HepG2 (cell line): ENCODE data around the gene ACAP3.

Source experiments
- AFF4 ChIP-seq: sonication (generic); formaldehyde crosslinking; IDR thresholded peaks from 2 replicates; pipeline ENCODE4 v1.4.0; 2020; ENCODE audit warnings: missing genetic modification reagents
- AHR ChIP-seq: IDR thresholded peaks from 2 replicates; pipeline ENCODE4 v1.6.1; 2018; ENCODE audit warnings: missing genetic modification reagents, missing compliant biosample characterization
- CEBPB ChIP-seq: IDR thresholded peaks from 2 replicates; pipeline ENCODE4 v1.6.1; 2011; ENCODE audit warnings: low read depth, low read length, improper control_type of control experiment, borderline replicate concordance
- CREM ChIP-seq, 2 experiments: sonication (generic) in 1 of 2; formaldehyde crosslinking in 1 of 2; IDR thresholded peaks; 2 replicates each; pipeline versions ENCODE4 v1.4.0 to v1.6.1; 2016 to 2020; ENCODE audit warnings: antibody characterized with exemption in 1 of 2, mild to moderate bottlenecking in 1 of 2, missing genetic modification reagents in 1 of 2
- ELF1 ChIP-seq: sonication (generic); formaldehyde crosslinking; IDR thresholded peaks from 2 replicates; pipeline ENCODE4 v1.4.0; 2020; ENCODE audit warnings: missing genetic modification reagents
- EZH2 ChIP-seq: conservative IDR thresholded peaks from 2 replicates; pipeline ENCODE4 v1.6.1; 2012; ENCODE audit warnings: mild to moderate bottlenecking, low read depth, low read length, moderate library complexity
- JUND ChIP-seq: sonication (generic); formaldehyde crosslinking; IDR thresholded peaks from 2 replicates; pipeline ENCODE4 v1.8.0; 2022; ENCODE audit warnings: mild to moderate bottlenecking, missing genetic modification reagents
- KDM5B ChIP-seq: sonication (generic); formaldehyde crosslinking; IDR thresholded peaks from 2 replicates; pipeline ENCODE4 v1.4.0; 2020; ENCODE audit warnings: missing genetic modification reagents, mild to moderate bottlenecking, borderline replicate concordance
- PCBP1 ChIP-seq: fragments of 200-400 bp; formaldehyde crosslinking; IDR thresholded peaks from 2 replicates; pipeline ENCODE4 v1.6.1; 2017; ENCODE audit warnings: mild to moderate bottlenecking, low read depth, low read length, borderline replicate concordance
- SIN3A ChIP-seq: IDR thresholded peaks from 2 replicates; pipeline ENCODE4 v1.6.1; 2011; ENCODE audit warnings: low read depth, mild to moderate bottlenecking, control low read depth, low read length, borderline replicate concordance
- SMC3 ChIP-seq: IDR thresholded peaks from 2 replicates; pipeline ENCODE4 v1.6.1; 2011; ENCODE audit warnings: low read length, improper control_type of control experiment
- TCF7L2 ChIP-seq: IDR thresholded peaks from 2 replicates; pipeline ENCODE4 v1.6.1; 2011; ENCODE audit warnings: mild to moderate bottlenecking, low read depth, low read length, moderate library complexity
- ZNF275 ChIP-seq: sonication (generic); formaldehyde crosslinking; IDR thresholded peaks from 2 replicates; pipeline ENCODE4 v1.8.0; 2022; ENCODE audit warnings: missing genetic modification reagents, mild to moderate bottlenecking, inconsistent platforms, borderline replicate concordance

GRCh38 chr1:1325288-1326074, 17.8 kb upstream of the ACAP3 start:
- TF ChIP-seq CREM (IDR thresholded peaks at IDR 0.05) (no peak), CREM (CRISPR knock-in tag; IDR thresholded peaks at IDR 0.05) (no peak), ZNF275 (CRISPR knock-in tag) (no peak), AFF4 (CRISPR knock-in tag) (no peak), ELF1 (CRISPR knock-in tag) (no peak), SMC3 (no peak), EZH2 (no peak), SIN3A (no peak), PCBP1 (no peak), KDM5B (CRISPR knock-in tag) (no peak), CEBPB (no peak), JUND (CRISPR knock-in tag) (no peak), AHR (CRISPR knock-in tag) (no peak), TCF7L2 (no peak)
